Left colon (tissue), 2 donors: ENCODE measurements around the gene FCSK. TPM values are rescaled to one million over a fixed set of nuclear protein-coding genes. Genes with fewer than 3 reads are reported as not detected.
A peak's percentile ranks its signal among the peaks of the same experiment; 100 is the strongest.
"Not testable (repeated sequence)": the region's sequence is repeated elsewhere in the genome, so short reads cannot be mapped to it uniquely, and the experiment has no call there.

Experiments used
- ATAC-seq: fragments of 200-7000 bp; cut with Tn5 transposase; one replicate; pipeline ENCODE4 v1.9.1; 2020; ENCODE audit warnings: mild to moderate bottlenecking, moderate library complexity
- DNase-seq, 2 donors: peaks; one replicate each; pipeline ENCODE4 v3.0.0-alpha.2; 2020
- intact Hi-C, 2 donors: fragments of 100-400 bp; cut with DNase I in 1 of 2; cut with micrococcal nuclease in 1 of 2; formaldehyde crosslinking; loops; one replicate each; pipeline versions ENCODE4 v1.11.2 to v1.14.0; 2022; cut with DNase I, micrococcal nuclease
- total RNA-seq, 2 donors: library from RNA; stranded (reverse); fragmentation: NEBNext Ultra II Directional; extraction: Animal tissue kit (Norgen Biotek cat#: 25700); gene quantifications; one replicate each; pipeline ENCODE4 v1.2.1, GENCODE V29; 2021
- donor health status: DM: no; HTN: no; CAD: no.
- donor health status: DM: yes; HTN: yes; CAD: no.

Gene FCSK
- total RNA-seq, 2 donors from 2014 or later: 36.5 to 48.8 TPM

DNA sequence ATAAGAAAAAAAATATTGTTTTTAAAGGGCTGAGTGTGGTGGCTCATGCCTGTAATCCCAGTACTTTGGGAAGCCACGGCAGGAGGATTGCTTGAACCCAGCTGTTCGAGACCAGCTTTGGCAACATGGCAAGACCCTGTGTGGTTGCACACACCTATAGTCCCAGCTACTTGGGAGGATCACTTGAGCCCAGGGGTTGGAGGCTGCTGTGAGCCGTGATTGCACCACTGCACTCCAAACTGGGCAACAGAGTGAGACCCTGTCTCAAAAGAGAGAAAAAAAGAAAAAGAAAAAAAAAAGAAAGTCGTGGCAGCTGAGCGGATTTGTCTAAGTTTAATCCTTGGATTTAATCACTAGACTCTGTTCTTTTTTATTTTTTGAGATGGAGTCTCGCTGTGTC is 6.3 kb upstream of the FCSK start:
- intact Hi-C loops: no loop called here
- ATAC-seq: no peak
- no peak for DNase-seq

DNA sequence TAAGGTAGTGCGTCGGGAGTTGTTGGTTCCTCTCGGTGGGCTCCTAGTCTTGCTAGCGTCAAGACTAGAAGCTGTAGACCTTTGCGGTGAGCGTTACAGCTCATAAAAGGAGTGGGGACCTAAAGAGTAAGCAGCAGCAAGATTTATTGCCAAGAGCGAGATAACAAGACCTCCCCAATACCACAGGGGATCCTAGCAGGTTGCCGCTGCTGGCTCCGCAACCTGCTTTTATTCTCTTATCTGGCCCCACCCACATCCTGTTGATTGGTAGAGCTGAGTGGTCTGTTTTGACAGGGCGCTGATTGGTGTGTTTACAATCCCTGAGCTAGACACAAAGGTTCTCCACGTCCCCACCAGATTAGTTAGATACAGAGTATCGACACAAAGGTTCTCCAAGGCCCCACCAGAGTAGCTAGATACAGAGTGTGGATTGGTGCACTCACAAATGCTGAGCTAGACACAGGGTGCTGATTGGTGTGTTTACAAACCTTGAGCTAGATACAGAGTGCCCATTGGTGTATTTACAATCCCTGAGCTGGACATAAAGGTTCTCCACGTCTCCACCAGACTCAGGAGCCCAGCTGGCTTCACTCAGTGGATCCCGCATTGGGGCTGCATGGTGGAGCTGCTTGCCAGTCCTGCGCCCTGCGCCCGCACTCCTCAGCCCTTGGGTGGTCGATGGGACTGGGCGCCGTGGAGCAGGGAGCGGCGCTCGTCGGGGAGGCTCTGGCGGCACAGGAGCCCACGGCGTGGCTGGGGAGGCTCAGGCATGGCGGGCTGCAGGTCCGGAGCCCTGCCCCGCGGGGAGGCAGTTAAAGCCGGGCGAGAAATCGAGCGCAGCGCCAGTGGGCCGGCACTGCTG is 4.0 kb upstream of the FCSK start:
- intact Hi-C loops: loop anchor here in 1 of 2 donors (10.0 kb wide), 1 partner anchor 56 kb away; no protein-coding TSS in a partner anchor
- not testable (repeated sequence) for DNase-seq, ATAC-seq

- DNase-seq, ATAC-seq: not testable (repeated sequence)
- intact Hi-C loops: loop anchor here in 1 of 2 donors (10.0 kb wide), 1 partner anchor 56 kb away; no protein-coding TSS in a partner anchor
Observed at GRCh38 chr16:70451004-70451340, 3.4 kb upstream of the FCSK start.

DNA sequence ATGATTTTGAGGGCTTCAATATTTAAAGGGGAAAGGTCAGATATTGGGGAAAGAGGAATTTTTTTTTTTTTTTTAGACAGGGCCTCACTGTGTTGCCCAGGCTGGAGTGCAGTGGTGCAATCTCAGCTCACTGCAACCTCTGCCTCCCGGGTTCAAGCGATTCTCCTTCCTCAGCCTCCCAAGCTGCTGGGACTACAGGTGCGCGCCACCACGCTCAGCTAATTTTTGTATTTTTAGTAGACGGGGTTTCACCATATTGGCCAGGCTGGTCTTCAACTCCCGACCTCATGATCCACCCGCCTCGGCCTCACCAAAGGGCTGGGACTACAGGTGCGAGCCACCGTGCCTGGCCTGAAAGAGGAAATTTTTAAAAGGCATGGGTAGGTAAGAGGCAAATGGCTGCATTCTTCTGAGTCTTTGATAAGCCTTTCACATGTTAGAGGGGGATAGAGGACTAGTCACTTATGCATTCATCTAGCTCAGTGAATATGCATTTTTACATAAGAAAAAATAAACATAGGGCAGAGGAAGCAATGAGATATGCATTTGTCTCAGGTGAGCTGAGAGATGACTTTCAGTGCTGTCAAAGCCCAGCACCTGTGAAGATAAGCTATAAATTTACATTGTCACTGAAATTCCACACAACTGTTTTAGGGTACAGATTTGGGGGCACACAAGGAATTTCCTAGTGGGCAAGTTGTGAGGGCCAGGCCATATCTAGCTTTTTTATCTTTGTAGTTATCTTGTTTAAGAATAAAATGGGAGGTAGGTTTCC is 1.1 kb upstream of the FCSK start:
- no peak for DNase-seq
- ATAC-seq: no peak
- intact Hi-C loops: loop anchor here in 1 of 2 donors (10.0 kb wide), 1 partner anchor 59 kb away; no protein-coding TSS in a partner anchor

DNA sequence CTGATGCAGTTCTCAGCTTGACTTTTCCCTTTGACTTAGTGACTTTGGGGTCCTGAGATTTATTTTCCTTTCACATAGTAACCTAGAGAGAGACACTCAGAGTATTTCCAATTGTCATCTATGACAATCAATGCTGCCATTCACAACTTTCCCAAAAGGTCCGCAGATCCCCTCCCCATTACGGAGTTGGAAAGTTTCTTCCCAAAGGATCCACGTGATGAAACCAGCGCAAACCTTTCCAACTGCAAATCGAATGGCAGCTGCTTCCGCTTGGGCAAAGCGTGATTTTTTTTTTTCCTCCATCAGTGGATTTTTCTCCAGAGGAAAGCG is 538 bp upstream of the FCSK start:
- intact Hi-C loops: loop anchor here in 1 of 2 donors (10.0 kb wide), 1 partner anchor 59 kb away; no protein-coding TSS in a partner anchor
- no peak for ATAC-seq
- DNase-seq: no peak

DNA sequence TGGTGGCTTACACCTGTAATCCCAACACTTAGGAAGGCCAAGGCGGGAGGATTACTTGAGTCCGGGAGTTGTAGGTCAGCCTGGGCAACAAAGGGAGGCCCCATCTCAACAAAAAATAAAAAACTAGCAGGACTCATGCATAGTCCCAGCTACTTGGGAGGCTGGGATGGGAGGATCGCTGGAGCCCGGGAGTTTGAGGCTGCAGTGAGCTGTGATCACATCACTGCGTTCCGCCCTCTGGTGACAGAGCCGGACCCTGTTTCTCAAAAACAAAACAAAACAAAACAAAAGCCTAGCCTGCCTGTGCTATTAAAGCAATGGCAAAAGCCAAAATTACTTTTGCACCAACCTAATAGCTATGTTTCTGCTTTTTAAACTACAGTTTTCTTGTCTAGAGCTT is 1.5 kb downstream of the FCSK start:
- ATAC-seq: no peak
- intact Hi-C loops: loop anchor here in 1 of 2 donors (10.0 kb wide), 1 partner anchor 61 kb away; no protein-coding TSS in a partner anchor

GRCh38 chr16:70457446-70458166 is 3.2 kb downstream of the FCSK start:
- intact Hi-C loops: loop anchor here in 1 of 2 donors (10.0 kb wide), 1 partner anchor 63 kb away; no protein-coding TSS in a partner anchor
- DNase-seq (no peak), ATAC-seq (no peak)

More for the DNA sequence above, 1.5 kb downstream of the FCSK start:
- DNase-seq: no peak

DNA sequence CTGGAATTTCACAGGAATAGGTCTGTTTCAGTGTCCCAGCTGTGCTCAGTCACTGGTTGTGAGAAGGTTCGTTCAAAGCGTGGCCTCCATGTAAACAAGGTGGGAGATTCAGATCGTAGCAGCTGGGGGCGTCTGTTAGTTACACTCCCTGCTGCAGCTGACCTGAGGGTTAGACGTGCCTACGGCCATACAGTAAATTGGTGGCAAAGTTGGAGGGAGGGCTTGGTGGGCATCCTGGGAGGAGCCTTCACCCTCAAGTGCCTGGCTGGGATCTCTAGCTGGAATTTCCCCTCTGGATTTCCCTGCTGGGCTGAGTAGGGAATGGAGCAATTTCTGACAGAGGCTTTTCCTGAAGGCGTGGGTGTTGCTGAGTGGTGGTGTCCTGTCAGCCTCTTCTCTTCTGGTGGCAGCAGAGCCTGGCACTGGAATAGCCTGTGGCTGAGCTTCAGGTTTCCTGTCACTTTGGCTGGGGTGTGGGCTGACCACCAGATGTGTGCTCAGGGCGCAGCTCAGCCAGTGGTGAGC is 6.4 kb downstream of the FCSK start:
- ATAC-seq (no peak), DNase-seq (no peak)
- intact Hi-C loops: no loop called here

DNA sequence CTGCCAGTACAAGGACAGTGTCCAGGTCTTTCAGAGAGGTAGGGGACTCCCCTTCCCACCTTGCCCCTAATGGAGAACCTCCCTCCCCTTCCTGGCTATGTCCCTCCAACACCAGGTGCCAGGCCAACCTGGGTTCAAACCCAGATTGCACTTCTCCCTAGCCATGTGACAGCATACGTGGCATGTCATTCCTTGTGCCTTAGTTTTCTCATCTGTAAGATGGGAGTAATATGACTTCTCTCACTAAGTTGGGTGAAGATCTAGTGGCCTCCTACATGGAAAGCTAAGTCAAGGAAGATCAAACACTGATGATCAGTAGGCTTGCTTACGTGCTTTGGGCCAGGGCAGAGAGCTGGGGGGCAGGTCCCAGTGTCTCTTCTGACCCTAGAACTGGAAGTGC is 8.8 kb downstream of the FCSK start:
- no peak for DNase-seq
- no peak for ATAC-seq
- intact Hi-C loops: no loop called here

- DNase-seq (no peak), ATAC-seq (no peak)
- intact Hi-C loops: no loop called here
Observed at GRCh38 chr16:70465999-70466804, 11.8 kb downstream of the FCSK start.

DNA sequence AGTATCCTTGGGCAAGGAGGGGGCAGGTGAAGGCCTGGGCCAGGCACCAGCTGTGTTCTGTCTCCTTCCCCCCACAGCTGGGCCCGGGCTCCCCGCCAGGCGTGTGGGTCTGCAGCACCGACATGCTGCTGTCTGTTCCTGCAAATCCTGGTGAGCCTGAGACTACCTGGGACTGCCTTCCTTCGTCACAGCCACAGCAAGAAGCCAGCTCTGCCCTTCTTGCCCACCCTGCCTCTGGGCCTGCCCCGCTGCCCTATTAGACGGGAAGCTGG is 12.3 kb downstream of the FCSK start:
- DNase-seq: no peak
- ATAC-seq: no peak
- intact Hi-C loops: no loop called here

DNA sequence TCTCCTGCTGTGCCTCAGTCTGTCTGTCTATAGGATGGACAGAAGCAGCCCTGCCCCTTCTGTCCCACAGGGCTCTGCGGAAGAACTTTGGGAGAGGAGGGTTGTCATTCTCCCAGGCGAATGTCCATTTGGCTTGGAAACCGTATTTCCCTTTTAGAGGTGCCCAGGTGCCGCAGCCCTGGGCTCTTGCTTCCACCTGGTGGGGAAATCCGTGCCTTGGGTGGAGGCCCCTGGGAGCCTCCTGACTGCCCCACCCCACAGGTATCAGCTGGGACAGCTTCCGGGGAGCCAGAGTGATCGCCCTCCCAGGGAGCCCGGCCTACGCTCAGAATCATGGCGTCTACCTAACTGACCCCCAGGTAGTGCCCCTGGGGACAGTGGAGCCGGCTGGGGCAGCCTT is 12.7 kb downstream of the FCSK start:
- ATAC-seq: peak; percentile 72
- DNase-seq: no peak
- intact Hi-C loops: no loop called here

DNA sequence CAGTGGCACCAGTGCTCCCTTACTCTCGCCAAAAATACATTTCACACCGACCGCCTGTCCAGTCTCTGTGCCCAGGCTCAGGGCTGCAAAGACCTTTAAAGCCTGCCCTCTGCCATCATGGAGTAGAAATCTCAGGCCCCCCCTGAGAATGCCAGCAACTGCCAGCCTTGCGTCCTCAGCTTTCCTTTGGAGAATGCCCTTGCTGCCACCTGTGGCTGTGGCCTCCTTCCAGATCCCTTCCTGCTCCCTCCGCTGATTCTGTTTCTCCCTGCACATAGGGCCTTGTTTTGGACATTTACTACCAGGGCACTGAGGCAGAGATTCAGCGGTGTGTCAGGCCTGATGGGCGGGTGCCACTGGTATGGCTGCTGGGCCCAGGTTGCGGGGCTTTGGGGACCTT is 13.2 kb downstream of the FCSK start:
- ATAC-seq (no peak), DNase-seq (no peak)

DNA sequence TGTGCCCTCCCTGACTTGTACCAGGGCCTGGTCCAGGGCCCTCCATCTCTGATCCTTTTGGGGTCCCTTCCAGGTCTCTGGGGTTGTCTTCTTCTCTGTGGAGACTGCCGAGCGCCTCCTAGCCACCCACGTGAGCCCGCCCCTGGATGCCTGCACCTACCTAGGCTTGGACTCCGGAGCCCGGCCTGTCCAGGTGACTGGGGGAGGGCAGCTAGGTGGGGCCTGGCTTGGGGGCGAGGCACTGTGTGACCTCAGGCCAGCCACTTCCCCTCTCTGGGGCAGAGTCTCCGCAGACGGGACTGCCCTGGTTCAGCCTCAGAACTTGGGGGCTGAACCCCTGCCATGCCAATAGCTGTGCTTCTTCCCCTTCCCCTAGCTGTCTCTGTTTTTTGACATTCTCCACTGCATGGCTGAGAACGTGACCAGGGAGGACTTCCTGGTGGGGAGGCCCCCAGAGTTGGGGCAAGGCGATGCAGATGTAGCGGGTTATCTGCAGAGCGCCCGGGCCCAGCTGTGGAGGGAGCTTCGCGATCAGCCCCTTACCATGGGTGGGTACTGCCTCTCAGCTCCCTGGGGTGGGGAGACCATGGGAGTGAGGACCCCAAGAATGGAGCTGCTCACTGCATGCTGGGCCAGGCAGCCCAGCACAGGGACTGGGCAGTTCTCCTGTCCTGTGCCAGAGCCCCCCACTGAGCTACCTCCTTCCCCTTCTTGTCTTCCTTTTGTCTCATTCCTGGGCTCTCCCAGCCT is 14.6 kb downstream of the FCSK start:
- no peak for ATAC-seq
- intact Hi-C loops: no loop called here
- no peak for DNase-seq

More for the DNA sequence above, 13.2 kb downstream of the FCSK start:
- intact Hi-C loops: no loop called here

DNA sequence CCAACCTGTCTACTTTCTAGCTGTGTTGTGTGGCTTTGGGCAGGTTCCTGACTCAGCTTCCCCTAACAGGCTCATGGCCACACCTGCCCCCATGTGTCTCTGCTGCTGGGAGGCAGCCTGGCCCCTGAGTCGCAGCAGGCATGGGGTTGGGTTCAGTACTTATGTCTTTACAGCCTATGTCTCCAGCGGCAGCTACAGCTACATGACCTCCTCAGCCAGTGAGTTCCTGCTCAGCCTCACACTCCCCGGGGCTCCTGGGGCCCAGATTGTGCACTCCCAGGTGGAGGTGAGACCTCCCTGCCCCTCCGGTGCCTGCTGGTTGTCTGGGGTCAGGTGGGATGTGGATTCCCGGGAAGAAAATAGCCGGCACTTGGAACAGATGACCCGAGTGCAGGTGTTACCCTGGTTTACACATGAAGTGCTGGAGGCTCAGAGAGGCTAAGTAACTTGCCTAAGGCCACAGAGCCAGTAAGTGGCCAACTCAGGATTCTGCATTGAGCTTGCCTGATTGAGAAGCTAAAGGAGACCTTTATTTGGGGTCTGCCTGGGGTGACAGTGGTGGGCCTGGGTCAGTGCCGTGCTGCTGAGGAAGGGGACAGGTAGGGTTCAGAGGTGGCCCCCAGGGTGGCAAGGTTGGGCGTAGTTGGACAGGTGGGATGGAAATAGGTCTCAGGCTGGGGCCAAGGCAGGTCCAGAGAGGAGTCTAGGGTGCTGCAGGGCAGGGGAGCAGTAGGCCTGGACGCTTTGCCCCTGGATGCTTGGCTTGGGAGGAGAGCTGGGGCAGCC is 15.9 kb downstream of the FCSK start:
- ATAC-seq: no peak
- intact Hi-C loops: no loop called here
- no peak for DNase-seq

DNA sequence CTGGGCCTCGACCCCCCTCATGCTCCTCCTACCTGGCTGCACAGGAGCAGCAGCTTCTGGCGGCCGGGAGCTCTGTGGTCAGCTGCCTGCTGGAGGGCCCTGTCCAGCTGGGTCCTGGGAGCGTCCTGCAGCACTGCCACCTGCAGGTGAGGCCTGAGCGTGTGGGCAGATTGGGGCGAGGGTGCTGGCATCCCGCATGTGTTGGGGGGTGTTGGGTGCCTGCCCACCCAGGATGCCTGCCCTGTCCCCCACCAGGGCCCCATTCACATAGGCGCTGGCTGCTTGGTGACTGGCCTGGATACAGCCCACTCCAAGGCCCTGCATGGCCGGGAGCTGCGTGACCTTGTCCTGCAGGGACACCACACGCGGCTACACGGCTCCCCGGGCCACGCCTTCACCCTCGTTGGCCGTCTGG is 16.5 kb downstream of the FCSK start:
- DNase-seq: peak in 1 of 2 donors; percentile 33
- peak; percentile 59 for ATAC-seq
- intact Hi-C loops: no loop called here
